ENCODE results near the gene IL17RE.

Gene IL17RE

GRCh38 chr3:9908286-9908685 is 5.6 kb downstream of the IL17RE start:
- TF ChIP-seq, protein P1, sequence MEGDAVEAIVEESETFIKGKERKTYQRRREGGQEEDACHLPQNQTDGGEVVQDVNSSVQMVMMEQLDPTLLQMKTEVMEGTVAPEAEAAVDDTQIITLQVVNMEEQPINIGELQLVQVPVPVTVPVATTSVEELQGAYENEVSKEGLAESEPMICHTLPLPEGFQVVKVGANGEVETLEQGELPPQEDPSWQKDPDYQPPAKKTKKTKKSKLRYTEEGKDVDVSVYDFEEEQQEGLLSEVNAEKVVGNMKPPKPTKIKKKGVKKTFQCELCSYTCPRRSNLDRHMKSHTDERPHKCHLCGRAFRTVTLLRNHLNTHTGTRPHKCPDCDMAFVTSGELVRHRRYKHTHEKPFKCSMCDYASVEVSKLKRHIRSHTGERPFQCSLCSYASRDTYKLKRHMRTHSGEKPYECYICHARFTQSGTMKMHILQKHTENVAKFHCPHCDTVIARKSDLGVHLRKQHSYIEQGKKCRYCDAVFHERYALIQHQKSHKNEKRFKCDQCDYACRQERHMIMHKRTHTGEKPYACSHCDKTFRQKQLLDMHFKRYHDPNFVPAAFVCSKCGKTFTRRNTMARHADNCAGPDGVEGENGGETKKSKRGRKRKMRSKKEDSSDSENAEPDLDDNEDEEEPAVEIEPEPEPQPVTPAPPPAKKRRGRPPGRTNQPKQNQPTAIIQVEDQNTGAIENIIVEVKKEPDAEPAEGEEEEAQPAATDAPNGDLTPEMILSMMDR (IDR thresholded peaks at IDR 0.05; ENCODE audit: low read depth, low read length): no peak
- Histone ChIP-seq H3K4me3 (ENCODE audit: low read depth, low read length) (no peak overlapping the region), H3K27ac (no peak overlapping the region), H3K36me3 (no peaks in the 10 kb centered on the region), H3K27me3 (ENCODE audit: insufficient read depth, low read depth, severe bottlenecking) (no peaks in the 10 kb centered on the region), H3K9me3 (ENCODE audit: severe bottlenecking) (peaks cover 5% of the 10 kb centered on the region)
- DNase-seq: no peak

GRCh38 chr3:9909221-9910013 is 6.8 kb downstream of the IL17RE start:
- no peaks in the 10 kb centered on the region for H3K27me3 ChIP-seq (ENCODE audit: insufficient read depth, low read depth, severe bottlenecking)
- peaks cover 5% of the 10 kb centered on the region for H3K9me3 ChIP-seq (ENCODE audit: severe bottlenecking)
- TF ChIP-seq, protein P1 (IDR thresholded peaks at IDR 0.05; ENCODE audit: low read depth, low read length): no peak
- no peak for DNase-seq
- no peak overlapping the region for H3K4me3 ChIP-seq (ENCODE audit: low read depth, low read length)
- H3K36me3 ChIP-seq: no peaks in the 10 kb centered on the region
- H3K27ac ChIP-seq: no peak overlapping the region

DNA sequence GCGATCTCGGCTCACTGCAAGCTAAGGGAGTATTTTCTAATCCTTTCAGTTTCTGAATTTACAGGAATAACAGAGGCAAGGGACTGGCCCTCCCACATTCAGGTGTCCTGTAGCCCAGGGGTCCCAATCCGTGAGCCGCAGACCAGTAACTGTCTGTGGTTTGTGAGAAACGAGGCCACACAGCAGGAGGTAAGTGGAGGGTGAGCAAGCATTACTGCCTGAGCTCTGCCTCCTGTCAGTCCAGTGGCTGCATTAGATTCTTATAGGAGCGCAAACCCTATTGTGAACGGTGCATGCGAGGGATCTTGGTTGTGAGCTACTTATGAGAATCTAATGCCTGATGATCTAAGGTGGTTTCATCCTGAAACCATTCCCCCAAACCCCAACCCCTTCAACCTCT is 9.2 kb downstream of the IL17RE start:
- Histone ChIP-seq H3K36me3 (no peaks in the 10 kb centered on the region), H3K27ac (no peak overlapping the region), H3K4me3 (ENCODE audit: low read depth, low read length) (no peak overlapping the region), H3K27me3 (ENCODE audit: insufficient read depth, low read depth, severe bottlenecking) (no peaks in the 10 kb centered on the region), H3K9me3 (ENCODE audit: severe bottlenecking) (peaks cover 5% of the 10 kb centered on the region)
- DNase-seq: no peak
- TF ChIP-seq, protein P1 (IDR thresholded peaks at IDR 0.05; ENCODE audit: low read depth, low read length): no peak

DNA sequence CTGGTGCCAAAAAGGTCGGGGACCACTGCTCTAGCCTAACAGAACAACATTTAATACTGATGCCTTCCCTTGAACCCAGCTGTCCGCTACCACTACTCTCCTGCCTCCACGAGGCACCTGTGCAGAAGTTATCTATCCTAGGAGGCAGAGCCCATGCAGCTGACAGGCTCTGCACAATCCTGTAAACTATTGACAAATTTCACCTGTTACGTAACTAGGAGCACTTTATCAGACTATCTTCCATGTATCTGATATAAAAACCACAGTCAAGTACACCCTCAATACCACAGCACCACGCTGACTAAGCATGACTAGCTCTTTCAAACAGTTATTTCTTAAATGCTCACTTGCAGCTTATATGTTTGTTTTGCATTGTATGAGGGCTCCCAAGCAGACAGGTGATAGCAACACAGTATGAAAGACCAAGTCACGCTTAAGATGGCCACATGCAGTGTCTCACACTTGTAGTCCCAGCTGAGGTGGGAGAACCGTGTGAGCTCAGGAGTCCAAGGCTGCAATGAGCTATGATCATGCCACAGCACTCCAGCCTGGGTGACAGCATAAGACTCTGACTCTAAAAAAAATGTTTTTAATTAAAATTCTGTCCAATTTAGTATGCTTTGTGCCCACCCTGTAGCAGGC is 9.8 kb downstream of the IL17RE start:
- H3K9me3 ChIP-seq (ENCODE audit: severe bottlenecking): peaks cover 5% of the 10 kb centered on the region
- TF ChIP-seq, protein P1 (IDR thresholded peaks at IDR 0.05; ENCODE audit: low read depth, low read length): no peak
- DNase-seq: no peak
- H3K4me3 ChIP-seq (ENCODE audit: low read depth, low read length): no peak overlapping the region
- no peaks in the 10 kb centered on the region for H3K36me3 ChIP-seq
- H3K27me3 ChIP-seq (ENCODE audit: insufficient read depth, low read depth, severe bottlenecking): no peaks in the 10 kb centered on the region
- H3K27ac ChIP-seq: no peak overlapping the region

GRCh38 chr3:9913601-9914000 is 11.0 kb downstream of the IL17RE start:
- H3K27ac ChIP-seq: no peak overlapping the region; the same call in 1 of the 2 replicates

More at GRCh38 chr3:9913601-9914000, 11.0 kb downstream of the IL17RE start:
- TF ChIP-seq, protein P1 (IDR thresholded peaks at IDR 0.05; ENCODE audit: low read depth, low read length): no peak
- DNase-seq: peak; percentile 49
- no peaks in the 10 kb centered on the region for H3K36me3 ChIP-seq
- H3K9me3 ChIP-seq (ENCODE audit: severe bottlenecking): peaks cover 5% of the 10 kb centered on the region
- no peak overlapping the region for H3K4me3 ChIP-seq (ENCODE audit: low read depth, low read length)
- H3K27me3 ChIP-seq (ENCODE audit: insufficient read depth, low read depth, severe bottlenecking): no peaks in the 10 kb centered on the region
